HG03066 (cell line): ENCODE results near the gene MKNK2.
"Not testable (repeated sequence)": the region's sequence is repeated elsewhere in the genome, so short reads cannot be mapped to it uniquely, and the experiment has no call there.

Source experiments
- ATAC-seq: cut with Tn5 transposase; IDR thresholded peaks from one replicate; pipeline ENCODE4 v1.9.1; 2021; ENCODE audit warnings: low read depth; ENCODE audit not compliant: unreplicated experiment

The MKNK2 gene

DNA sequence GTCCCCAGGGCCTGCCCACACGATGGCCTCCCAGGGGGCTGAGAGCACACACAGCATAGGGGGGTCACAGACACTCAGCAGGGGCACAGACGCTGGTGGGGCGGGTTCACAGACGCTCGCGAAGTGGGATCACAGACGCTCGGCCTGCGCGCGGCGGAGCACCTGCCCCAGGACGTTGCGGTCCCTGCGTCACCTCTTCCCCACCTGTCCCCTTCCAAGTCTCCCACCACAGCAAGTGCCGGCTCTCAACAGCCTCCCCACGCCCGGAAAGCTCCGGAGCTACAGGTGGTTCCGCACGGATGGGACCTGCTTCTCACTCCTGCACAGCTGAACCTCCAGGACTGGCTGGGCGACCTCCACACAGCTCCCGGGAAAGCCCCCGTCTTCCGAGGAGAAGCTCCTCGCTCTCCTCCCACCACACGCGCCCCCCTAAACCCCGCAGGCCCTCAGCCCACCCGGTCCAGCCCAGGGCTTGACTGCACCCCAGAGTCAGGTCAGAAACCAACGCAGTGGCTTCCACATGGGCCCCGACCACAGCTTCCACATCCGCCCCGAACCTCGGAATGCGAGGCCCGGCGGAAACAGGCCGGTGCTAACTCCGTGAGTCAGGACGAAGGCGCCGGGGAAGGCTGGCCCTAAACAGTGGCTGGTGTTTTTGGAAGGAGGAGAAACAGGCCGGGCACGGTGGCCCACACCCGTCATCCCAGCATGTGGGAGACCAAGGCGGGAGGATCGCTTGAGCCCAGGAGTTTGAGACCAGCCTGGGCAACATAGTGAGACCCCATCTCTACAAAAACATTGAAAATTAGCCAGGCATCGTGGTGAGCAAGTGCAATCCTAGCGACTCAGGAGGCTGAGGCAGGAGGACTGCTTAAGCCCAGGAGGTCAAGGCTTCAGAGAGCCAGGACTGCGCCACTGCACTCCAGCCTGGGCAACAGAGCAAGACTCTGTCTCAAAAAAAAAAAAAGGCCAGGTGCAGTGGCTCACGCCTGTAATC, 52.0 kb downstream of the MKNK2 start:
- no peak for ATAC-seq

DNA sequence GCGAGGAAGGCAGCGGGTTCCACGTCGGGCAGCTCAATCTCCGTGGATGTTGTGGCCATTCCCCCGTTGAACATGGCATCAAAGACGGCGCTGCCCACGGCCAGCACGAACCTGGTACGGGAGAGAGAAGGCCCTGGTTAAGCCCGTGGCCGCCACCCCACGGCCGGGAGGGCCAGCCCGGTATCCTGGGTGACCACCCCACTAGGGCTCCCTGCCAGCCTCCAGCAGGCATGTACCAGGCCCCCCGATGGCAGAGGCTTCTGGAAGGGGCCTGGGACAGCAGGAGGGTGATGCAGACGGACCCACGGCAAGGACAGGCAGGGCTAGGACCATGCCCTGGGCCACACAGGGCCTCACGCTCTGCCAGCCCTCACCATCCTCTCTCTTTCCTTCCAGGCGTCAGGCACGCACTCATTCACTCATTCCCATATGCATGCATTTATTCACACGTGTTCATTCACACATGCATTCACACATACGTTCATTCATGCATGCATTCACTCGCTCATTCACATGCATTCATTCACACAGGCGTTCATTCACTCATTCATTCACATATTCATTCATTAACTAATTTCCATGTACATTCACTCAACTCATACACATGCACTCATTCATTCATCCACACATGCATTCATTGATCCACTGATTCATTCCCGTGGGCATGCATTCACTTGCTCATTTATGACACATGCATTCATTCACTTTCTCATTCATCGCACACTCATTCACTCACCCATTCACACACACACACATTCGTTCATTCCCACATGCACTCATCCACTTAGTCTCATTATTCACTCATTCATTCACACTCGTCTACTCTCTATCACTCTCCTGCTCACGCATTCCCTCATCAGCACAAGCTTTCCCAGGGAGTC, 53.5 kb downstream of the MKNK2 start:
- no peak for ATAC-seq

DNA sequence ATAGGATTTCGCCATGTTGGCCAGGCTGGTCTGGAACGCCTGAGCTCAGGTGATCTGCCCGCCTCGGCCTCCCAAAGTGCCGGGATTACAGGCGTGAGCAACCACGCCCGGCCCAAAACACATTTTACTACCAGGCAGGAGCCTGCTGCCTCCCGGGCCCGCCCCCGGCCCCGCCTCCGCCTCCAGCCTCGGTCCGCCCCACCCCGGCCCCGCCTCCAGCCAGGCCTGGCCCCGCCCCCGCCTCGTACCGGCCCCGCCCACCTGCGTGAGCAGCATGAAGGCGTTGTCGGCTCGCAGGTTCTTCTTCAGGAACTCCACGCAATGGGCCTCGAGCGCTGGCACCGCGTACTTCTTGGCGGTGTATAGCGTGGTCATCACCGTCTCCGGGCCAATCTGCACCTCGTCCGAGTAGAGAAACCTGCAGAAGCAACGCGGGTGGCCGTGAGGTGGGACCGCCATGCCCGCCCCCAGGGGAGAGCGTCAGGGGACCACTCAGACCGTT, 58.2 kb downstream of the MKNK2 start:
- no peak for ATAC-seq

DNA sequence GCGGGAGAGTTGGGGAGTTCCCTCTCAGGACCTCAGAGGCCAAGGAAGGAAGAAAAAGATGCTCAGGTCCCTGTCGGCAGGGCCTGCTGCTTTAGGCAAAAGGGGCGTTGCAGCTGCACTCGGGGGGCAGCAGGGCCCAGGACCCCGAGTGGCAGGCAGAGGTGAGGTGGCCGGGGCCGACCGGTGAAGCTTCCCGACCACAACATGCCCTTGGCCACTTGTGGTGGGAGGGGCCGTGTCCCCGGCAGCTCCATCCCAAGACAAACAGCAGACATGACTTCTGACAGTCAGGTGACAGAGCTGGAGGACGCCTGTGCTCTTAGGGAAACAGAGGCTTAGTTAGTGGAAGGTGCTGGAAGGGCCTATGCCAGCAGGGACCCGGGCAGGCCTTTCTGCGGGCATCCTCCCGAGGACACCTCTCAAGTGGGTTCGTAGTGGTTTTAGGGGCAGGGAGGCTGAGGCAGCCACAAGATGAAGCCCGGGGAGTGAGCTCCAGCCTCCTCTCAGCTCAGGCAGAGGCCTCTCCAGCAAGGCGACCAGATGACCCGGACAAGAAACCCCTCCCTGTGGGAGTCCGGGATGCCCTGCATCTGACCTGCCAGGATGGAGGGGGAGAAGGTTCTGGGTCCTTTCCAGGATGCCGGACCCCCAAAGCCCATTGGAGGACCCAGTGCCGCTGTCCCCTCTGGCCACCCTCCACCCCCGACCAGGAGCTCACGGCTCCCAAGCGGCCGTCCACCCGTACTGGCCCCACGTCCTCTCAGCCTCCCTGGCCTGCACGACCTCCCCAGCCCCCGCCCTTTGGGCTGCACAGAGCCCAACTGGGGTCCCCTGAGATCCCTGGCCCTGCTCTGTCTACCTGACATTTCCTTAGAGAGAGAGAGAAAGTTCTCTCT, 59.8 kb downstream of the MKNK2 start:
- no peak for ATAC-seq

DNA sequence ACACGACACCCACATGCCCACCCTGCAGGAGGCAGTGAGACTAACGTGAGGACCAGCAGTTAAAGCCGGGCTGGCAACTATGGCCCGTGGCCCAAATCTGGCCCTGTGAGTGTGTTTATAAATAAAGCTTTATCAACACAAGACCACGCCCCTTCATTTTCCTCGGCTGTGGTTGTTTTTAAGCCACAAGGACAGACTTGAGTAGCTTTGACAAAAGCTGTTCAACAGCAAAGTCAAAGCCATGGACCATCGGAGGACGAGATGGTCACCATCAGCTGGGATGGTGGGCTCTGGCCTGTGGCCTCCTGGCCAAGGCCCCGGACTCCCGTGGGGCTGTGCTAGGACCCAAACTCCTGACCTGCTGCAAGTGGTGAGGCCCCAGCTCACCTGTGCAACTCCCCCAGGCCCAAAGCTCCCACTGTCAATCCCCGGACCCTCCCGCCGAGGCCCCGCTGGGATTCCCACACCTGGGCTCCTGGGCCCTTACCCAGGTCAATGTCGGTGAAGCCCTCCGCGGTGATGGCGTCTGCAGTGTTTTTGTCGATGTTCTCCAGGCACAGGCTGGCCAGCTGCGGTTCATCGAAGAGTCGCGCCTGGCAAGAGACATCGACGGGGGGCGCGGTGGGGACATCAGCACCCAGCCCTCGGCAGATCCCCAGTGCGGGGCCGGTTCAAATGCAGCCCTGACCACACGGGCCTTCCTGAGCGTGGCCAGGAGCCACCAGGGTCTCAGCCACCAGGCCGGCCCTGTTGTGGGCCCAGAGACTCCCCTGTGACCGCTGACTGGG, 60.6 kb downstream of the MKNK2 start:
- no peak for ATAC-seq

DNA sequence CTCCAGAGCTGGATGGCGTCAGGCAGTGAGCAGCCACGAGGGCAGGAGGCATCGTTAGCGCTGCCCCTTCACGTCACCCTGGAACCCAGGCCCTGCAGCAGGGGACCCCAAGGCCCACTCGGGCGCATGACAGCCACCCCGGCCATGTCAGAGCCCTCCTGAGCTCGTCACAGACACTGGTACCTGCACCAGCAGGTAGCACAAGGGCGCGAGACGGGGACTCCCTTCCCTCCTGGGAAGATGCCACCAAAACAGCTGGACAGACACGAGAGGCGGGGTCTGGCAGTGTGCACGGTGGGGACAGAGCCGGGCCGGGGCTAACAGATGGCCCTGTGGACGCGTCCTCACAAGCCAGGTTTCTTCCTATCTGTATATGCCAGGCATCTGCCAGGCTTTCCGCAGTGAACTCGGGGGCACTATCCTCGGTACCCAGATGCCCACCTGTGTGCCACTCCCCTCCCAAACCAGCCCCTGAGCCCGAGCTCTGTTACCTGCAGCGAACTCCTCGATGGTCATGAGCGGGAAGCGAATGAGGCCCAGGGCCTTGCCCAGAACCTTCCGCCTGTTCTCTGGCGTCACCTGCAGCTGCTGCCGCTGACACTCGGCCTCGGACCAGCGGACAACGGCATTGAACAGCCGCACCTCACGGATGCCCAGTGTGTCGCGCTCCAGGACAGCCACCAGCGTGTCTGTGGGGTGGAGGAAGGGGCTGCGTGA, 61.4 kb downstream of the MKNK2 start:
- ATAC-seq: no peak

DNA sequence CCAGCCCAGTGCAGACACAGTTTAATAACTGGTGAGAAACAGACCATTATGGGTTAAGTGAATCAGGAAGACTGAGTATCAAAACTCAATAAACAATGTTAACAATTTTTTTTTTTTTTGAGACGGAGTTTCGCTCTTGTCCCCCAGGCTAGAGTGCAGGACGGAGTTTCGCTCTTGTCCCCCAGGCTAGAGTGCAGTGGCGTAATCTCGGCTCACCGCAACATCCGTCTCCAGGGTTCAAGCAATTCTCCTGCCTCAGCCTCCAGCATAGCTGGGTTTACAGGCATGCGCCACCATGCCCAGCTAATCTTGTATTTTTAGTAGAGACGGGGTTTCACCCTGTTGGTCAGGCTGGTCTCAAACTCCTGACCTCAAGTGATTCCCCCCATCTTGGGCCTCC, 62.6 kb downstream of the MKNK2 start:
- ATAC-seq: not testable (repeated sequence)
